Measurements from ENCODE around the gene CENPQ. TPM values are rescaled to one million over a fixed set of nuclear protein-coding genes. Genes with fewer than 3 reads are reported as not detected.

Gene CENPQ
- total RNA-seq, 2 experiments from 2014 or later = 14.1 to 16.6 TPM

- ChIA-PET POLR2A (no interaction called here), CTCF (no interaction called here)
- Mint-ChIP-seq H3K36me3 (ENCODE audit: low read depth) (no peaks in the 10 kb centered on the region), H3K4me3 (no peak overlapping the region), H3K9me3 (ENCODE audit: low read depth) (no peaks in the 10 kb centered on the region), H3K27ac (no peak overlapping the region), H3K4me1 (no peaks in the 10 kb centered on the region), H3K27me3 (peaks cover 8% of the 10 kb centered on the region)
- intact Hi-C loops (cut with DNase I, micrococcal nuclease) = no loop called here
- no peak for ATAC-seq
- DNase-seq = no peak
Observed at GRCh38 chr6:49526598-49526997, 63.4 kb downstream of the CENPQ start.

- H3K36me3 Mint-ChIP-seq (ENCODE audit: low read depth) = no peaks in the 10 kb centered on the region
Observed at GRCh38 chr6:49527320-49527719, 64.2 kb downstream of the CENPQ start.

GRCh38 chr6:49528571-49528970 is 65.4 kb downstream of the CENPQ start:
- H3K36me3 Mint-ChIP-seq (ENCODE audit: low read depth) = no peaks in the 10 kb centered on the region
- H3K27me3 Mint-ChIP-seq = peaks cover 12% of the 10 kb centered on the region
- intact Hi-C loops (cut with DNase I, micrococcal nuclease) = no loop called here
- ChIA-PET CTCF (no interaction called here), POLR2A (no interaction called here)
- peaks cover 2% of the 10 kb centered on the region for H3K4me1 Mint-ChIP-seq
- no peak overlapping the region for H3K27ac Mint-ChIP-seq
- DNase-seq (no peak), ATAC-seq (no peak)
- no peak overlapping the region for H3K4me3 Mint-ChIP-seq
- no peaks in the 10 kb centered on the region for H3K9me3 Mint-ChIP-seq (ENCODE audit: low read depth)

More at GRCh38 chr6:49527320-49527719, 64.2 kb downstream of the CENPQ start:
- no peak overlapping the region for H3K4me3 Mint-ChIP-seq
- intact Hi-C loops (cut with DNase I, micrococcal nuclease) = no loop called here
- peaks cover 12% of the 10 kb centered on the region for H3K27me3 Mint-ChIP-seq
- H3K9me3 Mint-ChIP-seq (ENCODE audit: low read depth) = no peaks in the 10 kb centered on the region
- H3K4me1 Mint-ChIP-seq = peaks cover 2% of the 10 kb centered on the region
- no peak overlapping the region for H3K27ac Mint-ChIP-seq
- CTCF ChIA-PET = no interaction called here
- DNase-seq (no peak), ATAC-seq (no peak)
- POLR2A ChIA-PET = no interaction called here

DNA sequence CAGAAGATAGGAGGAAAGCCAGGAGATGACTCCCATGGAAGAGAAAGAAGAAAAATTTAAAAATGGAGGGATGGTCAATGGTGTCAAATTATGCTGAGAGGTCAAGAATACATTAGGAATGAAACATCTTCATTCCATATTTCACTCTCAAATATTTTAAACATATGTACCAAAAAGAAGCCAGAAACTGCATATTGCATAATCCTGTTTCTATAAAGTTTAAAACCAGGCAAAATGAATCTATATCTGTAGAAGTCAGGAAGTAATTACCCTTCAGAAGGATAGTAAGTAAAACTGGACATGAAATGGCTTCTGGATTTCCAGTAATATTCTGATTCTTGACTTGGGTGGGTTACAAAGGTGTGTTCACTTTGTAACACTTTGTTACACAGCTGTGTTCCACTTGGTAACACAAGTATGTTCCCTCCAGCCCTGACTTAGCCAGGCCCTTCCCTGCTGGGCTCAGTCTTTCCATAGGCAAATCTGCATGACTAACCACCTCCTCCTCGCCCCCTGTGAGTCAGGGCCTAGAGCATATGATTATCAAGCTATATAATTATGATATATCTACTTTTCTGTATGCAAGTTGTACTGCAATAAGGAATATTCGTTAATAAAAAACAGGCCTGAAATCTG is 67.1 kb downstream of the CENPQ start:
- intact Hi-C loops (cut with DNase I, micrococcal nuclease) = no loop called here
- peaks cover 12% of the 10 kb centered on the region for H3K27me3 Mint-ChIP-seq
- DNase-seq (no peak), ATAC-seq (no peak)
- CTCF ChIA-PET = interaction anchor here (0.8 to 3.7 kb wide), 2 partner anchors 76 to 80 kb away, joined by 3 to 26 read pairs; no protein-coding TSS in a partner anchor
- H3K4me1 Mint-ChIP-seq = peaks cover 2% of the 10 kb centered on the region
- H3K36me3 Mint-ChIP-seq (ENCODE audit: low read depth) = no peaks in the 10 kb centered on the region
- POLR2A ChIA-PET = no interaction called here
- H3K4me3 Mint-ChIP-seq = no peak overlapping the region
- H3K27ac Mint-ChIP-seq = no peak overlapping the region
- H3K9me3 Mint-ChIP-seq (ENCODE audit: low read depth) = no peaks in the 10 kb centered on the region

DNA sequence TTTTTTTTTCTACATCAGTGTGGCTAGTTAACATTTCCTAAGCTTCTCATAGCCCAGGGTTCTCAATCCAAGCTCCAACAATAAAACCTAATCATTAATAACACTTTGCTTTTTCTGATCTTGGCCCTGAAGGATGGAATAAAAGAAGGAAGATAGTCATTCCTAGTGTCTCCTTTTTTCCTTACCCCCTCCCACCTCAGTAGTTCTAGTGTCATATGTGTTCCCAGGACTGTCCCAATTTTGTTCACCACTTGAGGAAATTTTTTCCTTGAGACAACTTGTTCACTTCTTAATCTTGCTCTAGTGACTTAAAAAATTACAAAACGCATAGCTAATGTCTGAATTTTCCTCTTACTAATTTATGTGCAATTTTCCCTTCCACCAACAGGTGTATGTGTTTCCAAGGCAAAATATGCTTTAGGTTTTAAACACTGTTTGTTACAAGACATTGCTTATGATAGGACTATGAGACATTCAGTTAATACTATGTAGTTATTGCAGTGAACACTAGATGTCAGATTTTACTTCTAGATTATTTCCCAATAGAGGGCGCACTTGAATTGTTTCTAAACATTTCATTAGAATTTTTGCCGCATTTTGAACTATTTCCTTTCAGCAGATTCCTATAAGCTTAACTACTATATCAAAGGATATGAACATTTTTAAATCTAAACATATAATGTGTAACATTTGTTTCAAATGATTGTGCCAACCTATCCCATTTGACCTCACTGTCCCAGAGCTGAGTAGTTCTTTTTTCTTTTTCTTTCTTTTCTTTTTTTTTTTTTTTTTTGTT is 68.8 kb downstream of the CENPQ start:
- peaks cover 10% of the 10 kb centered on the region for H3K27me3 Mint-ChIP-seq
- DNase-seq (no peak), ATAC-seq (peak; percentile 72)
- no peaks in the 10 kb centered on the region for H3K9me3 Mint-ChIP-seq (ENCODE audit: low read depth)
- H3K4me3 Mint-ChIP-seq = no peak overlapping the region
- H3K36me3 Mint-ChIP-seq (ENCODE audit: low read depth) = no peaks in the 10 kb centered on the region
- ChIA-PET POLR2A (no interaction called here), CTCF (interaction anchor here (0.6 to 3.7 kb wide), 31 partner anchors 8 to 326 kb away, joined by 3 to 29 read pairs (median 4); no protein-coding TSS in a partner anchor)
- intact Hi-C loops (cut with DNase I, micrococcal nuclease) = loop anchor here (1.0 kb wide), 2 partner anchors 75 to 317 kb away; no protein-coding TSS in a partner anchor
- peaks cover 2% of the 10 kb centered on the region for H3K4me1 Mint-ChIP-seq
- H3K27ac Mint-ChIP-seq = no peak overlapping the region

GRCh38 chr6:49535795-49536194 is 72.6 kb downstream of the CENPQ start:
- Mint-ChIP-seq H3K27me3 (peaks cover 5% of the 10 kb centered on the region), H3K27ac (no peak overlapping the region), H3K36me3 (ENCODE audit: low read depth) (no peaks in the 10 kb centered on the region), H3K4me3 (no peak overlapping the region), H3K4me1 (peaks cover 2% of the 10 kb centered on the region), H3K9me3 (ENCODE audit: low read depth) (no peaks in the 10 kb centered on the region)
- DNase-seq = no peak
- no peak for ATAC-seq
- intact Hi-C loops (cut with DNase I, micrococcal nuclease) = no loop called here
- CTCF ChIA-PET = interaction anchor here (1.4 to 1.7 kb wide), 2 partner anchors 13 to 71 kb away, joined by 3 to 9 read pairs; no protein-coding TSS in a partner anchor
- POLR2A ChIA-PET = no interaction called here

- ATAC-seq = no peak
- POLR2A ChIA-PET = no interaction called here
- no peaks in the 10 kb centered on the region for H3K36me3 Mint-ChIP-seq (ENCODE audit: low read depth)
- H3K4me3 Mint-ChIP-seq = no peak overlapping the region
- CTCF ChIA-PET = interaction anchor here (0.6 to 1.1 kb wide), 2 partner anchors 11 to 67 kb away, joined by 3 read pairs; partner anchors contain the start of gene C6orf141
- no peak for DNase-seq
- no peak overlapping the region for H3K27ac Mint-ChIP-seq
- intact Hi-C loops (cut with DNase I, micrococcal nuclease) = no loop called here
- H3K4me1 Mint-ChIP-seq = no peaks in the 10 kb centered on the region
- H3K9me3 Mint-ChIP-seq (ENCODE audit: low read depth) = no peaks in the 10 kb centered on the region
- peaks cover 4% of the 10 kb centered on the region for H3K27me3 Mint-ChIP-seq
Observed at GRCh38 chr6:49539102-49539501, 75.9 kb downstream of the CENPQ start.

GRCh38 chr6:49540614-49541013 is 77.4 kb downstream of the CENPQ start:
- ChIA-PET CTCF (interaction anchor here (0.8 to 1.6 kb wide), 2 partner anchors 9 kb away, joined by 3 to 12 read pairs; partner anchors contain the start of gene C6orf141), POLR2A (no interaction called here)
- peaks cover 4% of the 10 kb centered on the region for H3K27me3 Mint-ChIP-seq
- no peaks in the 10 kb centered on the region for H3K9me3 Mint-ChIP-seq (ENCODE audit: low read depth)
- no peaks in the 10 kb centered on the region for H3K36me3 Mint-ChIP-seq (ENCODE audit: low read depth)
- ATAC-seq (no peak), DNase-seq (no peak)
- H3K4me1 Mint-ChIP-seq = no peaks in the 10 kb centered on the region
- H3K4me3 Mint-ChIP-seq = no peak overlapping the region
- no peak overlapping the region for H3K27ac Mint-ChIP-seq
- intact Hi-C loops (cut with DNase I, micrococcal nuclease) = no loop called here

GRCh38 chr6:49541210-49541724 is 78.1 kb downstream of the CENPQ start:
- ATAC-seq (no peak), DNase-seq (no peak)
- ChIA-PET POLR2A (no interaction called here), CTCF (interaction anchor here (0.8 to 1.6 kb wide), 3 partner anchors 9 kb away, joined by 3 to 12 read pairs (median 9); partner anchors contain the start of gene C6orf141)
- no peaks in the 10 kb centered on the region for H3K4me1 Mint-ChIP-seq
- H3K36me3 Mint-ChIP-seq (ENCODE audit: low read depth) = no peaks in the 10 kb centered on the region
- H3K27me3 Mint-ChIP-seq = peaks cover 4% of the 10 kb centered on the region
- H3K27ac Mint-ChIP-seq = no peak overlapping the region
- intact Hi-C loops (cut with DNase I, micrococcal nuclease) = no loop called here
- no peak overlapping the region for H3K4me3 Mint-ChIP-seq
- no peaks in the 10 kb centered on the region for H3K9me3 Mint-ChIP-seq (ENCODE audit: low read depth)

DNA sequence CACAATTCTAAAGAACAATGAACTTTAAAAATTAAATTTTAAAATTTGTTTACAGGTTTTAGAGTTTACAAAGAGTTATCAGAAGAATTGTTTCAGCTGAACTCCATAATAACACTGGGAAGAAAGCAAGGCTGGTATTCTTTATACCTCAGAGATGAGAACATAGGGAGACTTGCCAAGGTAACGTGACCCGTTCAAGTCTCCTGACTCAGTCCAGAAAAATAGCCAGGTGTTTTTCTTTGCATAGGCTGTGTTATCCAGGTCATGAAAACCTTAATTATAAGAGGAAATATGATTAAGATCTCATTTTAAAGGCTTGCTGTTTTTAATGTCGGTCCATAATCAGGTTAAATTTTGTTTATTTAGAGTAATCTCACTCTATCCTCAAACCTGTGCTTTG is 78.8 kb downstream of the CENPQ start:
- intact Hi-C loops (cut with DNase I, micrococcal nuclease) = no loop called here
- H3K27ac Mint-ChIP-seq = no peak overlapping the region

More for the DNA sequence above, 78.8 kb downstream of the CENPQ start:
- Mint-ChIP-seq H3K4me3 (no peak overlapping the region), H3K4me1 (no peaks in the 10 kb centered on the region), H3K36me3 (ENCODE audit: low read depth) (no peaks in the 10 kb centered on the region), H3K9me3 (ENCODE audit: low read depth) (no peaks in the 10 kb centered on the region), H3K27me3 (peaks cover 4% of the 10 kb centered on the region)
- ATAC-seq (no peak), DNase-seq (no peak)
- ChIA-PET CTCF (interaction anchor here (1.2 to 2.9 kb wide), 2 partner anchors 10 to 65 kb away, joined by 9 read pairs; no protein-coding TSS in a partner anchor), POLR2A (no interaction called here)

Data from activated CD4-positive, alpha-beta T cell treated with anti-CD3 and anti-CD28 coated beads for 36 hours (primary cell).